ENCODE results near the gene SPHK2.

DNA sequence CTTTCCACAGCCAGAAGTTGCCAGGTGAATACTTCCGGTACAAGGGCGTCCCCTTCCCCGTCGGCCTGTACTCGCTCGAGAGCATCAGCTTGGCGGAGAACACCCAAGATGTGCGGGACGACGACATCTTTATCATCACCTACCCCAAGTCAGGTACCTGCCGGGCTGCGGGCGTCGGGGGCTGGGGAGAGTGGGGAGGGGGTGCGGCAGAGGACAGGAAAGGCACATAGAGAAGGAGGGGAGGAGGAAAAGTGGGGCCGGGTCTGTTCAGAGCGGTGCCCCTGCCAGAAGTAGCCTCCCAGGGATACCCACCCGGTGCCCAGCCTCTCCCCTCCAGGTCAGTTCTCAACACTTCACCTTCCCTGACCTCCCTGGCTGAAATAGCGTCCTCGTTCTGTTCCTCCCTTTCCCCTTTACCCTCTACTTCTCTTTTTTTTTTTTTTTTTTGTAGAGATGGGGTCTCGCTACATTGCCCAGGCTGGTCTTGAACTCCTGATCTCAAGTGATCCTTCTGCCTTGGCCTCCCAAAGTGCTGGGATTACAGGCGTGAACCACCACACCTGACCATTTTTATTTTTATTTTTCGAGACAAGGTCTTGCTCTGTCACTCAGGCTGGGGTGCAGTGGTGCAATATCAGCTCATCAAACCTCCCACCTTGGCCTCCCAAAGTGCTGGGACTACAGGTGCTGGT is 43.2 kb upstream of the SPHK2 start:
- TF ChIP-seq, protein P1, sequence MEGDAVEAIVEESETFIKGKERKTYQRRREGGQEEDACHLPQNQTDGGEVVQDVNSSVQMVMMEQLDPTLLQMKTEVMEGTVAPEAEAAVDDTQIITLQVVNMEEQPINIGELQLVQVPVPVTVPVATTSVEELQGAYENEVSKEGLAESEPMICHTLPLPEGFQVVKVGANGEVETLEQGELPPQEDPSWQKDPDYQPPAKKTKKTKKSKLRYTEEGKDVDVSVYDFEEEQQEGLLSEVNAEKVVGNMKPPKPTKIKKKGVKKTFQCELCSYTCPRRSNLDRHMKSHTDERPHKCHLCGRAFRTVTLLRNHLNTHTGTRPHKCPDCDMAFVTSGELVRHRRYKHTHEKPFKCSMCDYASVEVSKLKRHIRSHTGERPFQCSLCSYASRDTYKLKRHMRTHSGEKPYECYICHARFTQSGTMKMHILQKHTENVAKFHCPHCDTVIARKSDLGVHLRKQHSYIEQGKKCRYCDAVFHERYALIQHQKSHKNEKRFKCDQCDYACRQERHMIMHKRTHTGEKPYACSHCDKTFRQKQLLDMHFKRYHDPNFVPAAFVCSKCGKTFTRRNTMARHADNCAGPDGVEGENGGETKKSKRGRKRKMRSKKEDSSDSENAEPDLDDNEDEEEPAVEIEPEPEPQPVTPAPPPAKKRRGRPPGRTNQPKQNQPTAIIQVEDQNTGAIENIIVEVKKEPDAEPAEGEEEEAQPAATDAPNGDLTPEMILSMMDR (IDR thresholded peaks at IDR 0.05; ENCODE audit: low read depth, low read length) = no peak
- TF ChIP-seq EZH2phosphoT487 (IDR thresholded peaks at IDR 0.05; ENCODE audit: low read depth) = no peak
